ENCODE measurements around the gene ATG12.

- TF ChIP-seq CTCF (IDR thresholded peaks at IDR 0.05; ENCODE audit: low read depth, low read length) (no peak), EZH2phosphoT487 (IDR thresholded peaks at IDR 0.05; ENCODE audit: low read depth) (no peak)
These were observed 28.0 kb upstream of the ATG12 start for GRCh38 chr5:115869256-115869795.

All from OCI-LY3 (cell line).